CD4-positive, alpha-beta T cell (primary cell): ENCODE results near the gene KDM2A. TPM values are rescaled to one million over a fixed set of nuclear protein-coding genes. Genes with fewer than 3 reads are reported as not detected.

ENCODE experiments used
- ATAC-seq: fragments of 200-7000 bp; cut with Tn5 transposase; one replicate; pipeline ENCODE4 v1.10.0; 2022; ENCODE audit warnings: mild to moderate bottlenecking; ENCODE audit not compliant: poor library complexity
- CTCF ChIA-PET: fragments of 350-600 bp; sonication (Branson Sonifier 250); formaldehyde crosslinking; loops from one replicate; lab custom pipeline; 2021; ENCODE audit warnings: antibody characterized with exemption, inconsistent platforms; lab: Charles Lee
- POLR2A ChIA-PET: fragments of 350-600 bp; sonication (Branson Sonifier 250); formaldehyde crosslinking; loops from one replicate; lab custom pipeline; 2021; ENCODE audit warnings: antibody characterized with exemption, inconsistent platforms; lab: Charles Lee
- DNase-seq, 14 experiments: peaks; one replicate each; pipeline ENCODE4 v3.0.0-alpha.2; 2013 to 2020; ENCODE audit warnings: mixed read lengths in 2 of 14
- H3K27ac ChIP-seq, 2 donors: one replicate each; pipeline versions ENCODE4 v1.5.1 to v1.7.0; 2013; ENCODE audit warnings: low read length in 2 of 2, low read depth in 1 of 2, mild to moderate bottlenecking in 1 of 2
- H3K27me3 ChIP-seq, 2 experiments: 1 replicate in 1 of 2; 2 replicates in 1 of 2; pipeline versions ENCODE4 v1.6.1 to v1.7.0; 2013; ENCODE audit warnings: low read length in 2 of 2, control low read depth in 1 of 2, mild to moderate bottlenecking in 1 of 2, moderate library complexity in 1 of 2; ENCODE audit not compliant: insufficient read depth in 2 of 2, control insufficient read depth in 1 of 2
- H3K36me3 ChIP-seq: one replicate; pipeline ENCODE4 v1.6.1; 2013; ENCODE audit warnings: low read length, control low read depth; ENCODE audit not compliant: insufficient read depth
- H3K4me1 ChIP-seq: one replicate; pipeline ENCODE4 v1.6.1; 2013; ENCODE audit warnings: low read length, control low read depth; ENCODE audit not compliant: insufficient read depth
- H3K4me3 ChIP-seq: one replicate; pipeline ENCODE4 v1.5.1; 2013; ENCODE audit warnings: mild to moderate bottlenecking, low read length, moderate library complexity
- H3K9me3 ChIP-seq, 2 experiments: 1 replicate in 1 of 2; 2 replicates in 1 of 2; pipeline versions ENCODE4 v1.6.1 to v1.7.0; 2013; ENCODE audit warnings: low read length in 2 of 2, mild to moderate bottlenecking in 2 of 2, control low read depth in 1 of 2, moderate library complexity in 1 of 2; ENCODE audit not compliant: control insufficient read depth in 1 of 2, insufficient read depth in 1 of 2
- H3K27ac Mint-ChIP-seq: one replicate; pipeline ENCODE4 v1.8.0; 2020; ENCODE audit warnings: mixed read lengths
- H3K27me3 Mint-ChIP-seq: one replicate; pipeline ENCODE4 v1.8.0; 2021; ENCODE audit warnings: mixed read lengths
- H3K36me3 Mint-ChIP-seq: one replicate; pipeline ENCODE4 v1.8.0; 2021; ENCODE audit warnings: low read depth, mixed read lengths
- H3K4me1 Mint-ChIP-seq: one replicate; pipeline ENCODE4 v1.8.0; 2021; ENCODE audit warnings: low read depth, mixed read lengths
- H3K4me3 Mint-ChIP-seq: one replicate; pipeline ENCODE4 v1.8.0; 2020; ENCODE audit warnings: mild to moderate bottlenecking, mixed read lengths
- H3K9me3 Mint-ChIP-seq: one replicate; pipeline ENCODE4 v1.8.0; 2020; ENCODE audit warnings: mixed read lengths
- intact Hi-C, 2 experiments: fragments of 100-400 bp; cut with DNase I in 1 of 2; cut with micrococcal nuclease in 1 of 2; formaldehyde crosslinking; loops; one replicate each; pipeline versions ENCODE4 v1.15.1 to v1.9.0; 2023 to 2025; cut with DNase I, micrococcal nuclease
- total RNA-seq, 174 experiments: library from RNA in 2 of 174; stranded (reverse) in 2 of 174; gene quantifications; one replicate each; pipeline ENCODE4 v1.2.3 and lab custom pipeline; 2021 to 2026
- TF ChIP-seq, protein P1 (sequence below): fragments of 200-600 bp; IDR thresholded peaks from one replicate; pipeline ENCODE4 v1.8.0; 2022; ENCODE audit warnings: antibody characterized with exemption, mild to moderate bottlenecking

KDM2A gene
- total RNA-seq, 2 experiments from 2014 or later: 410 to 412 TPM

DNA sequence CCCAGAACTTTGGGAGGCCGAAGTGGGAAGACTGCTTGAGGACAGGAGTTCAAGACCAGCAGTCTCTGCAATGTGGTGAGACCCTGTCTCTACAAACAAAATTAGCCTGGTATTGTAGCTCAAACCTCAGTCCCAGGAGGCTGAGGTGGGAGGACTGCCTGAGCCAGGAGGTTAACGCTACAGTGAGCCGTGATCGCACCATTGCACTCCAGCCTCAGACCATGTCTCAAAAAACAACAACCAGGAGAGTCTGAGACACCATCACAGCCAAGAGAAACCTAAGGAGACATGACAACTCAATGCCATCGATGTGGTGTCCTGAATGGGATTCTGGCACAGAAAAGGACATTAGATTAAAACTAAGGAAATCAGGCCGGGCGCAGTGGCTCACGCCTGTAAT lies 28.3 kb upstream of the KDM2A start:
- no peak for DNase-seq

DNA sequence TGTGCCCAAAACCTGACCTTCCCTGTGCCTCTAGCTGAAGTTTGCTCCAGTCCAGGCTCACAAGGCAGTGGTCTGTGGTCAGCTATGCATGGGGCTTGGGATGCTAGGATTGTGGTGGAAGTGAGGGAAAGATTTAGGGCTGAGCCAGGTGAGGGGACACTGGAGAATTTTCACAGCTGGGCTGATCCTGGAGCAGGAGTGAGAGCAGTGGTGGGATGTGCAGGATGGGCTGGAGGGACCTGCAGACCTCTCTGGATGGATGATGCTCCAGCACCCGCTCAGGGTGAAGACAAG lies 23.9 kb upstream of the KDM2A start:
- ChIA-PET CTCF (interaction anchor here (1.1 to 1.9 kb wide), 3 partner anchors 14 to 72 kb away, joined by 3 to 8 read pairs (median 3); no protein-coding TSS in a partner anchor), POLR2A (interaction anchor here (0.6 to 0.7 kb wide), 2 partner anchors 9 to 22 kb away, joined by 3 to 5 read pairs; no protein-coding TSS in a partner anchor)
- Histone ChIP-seq H3K27me3 (no peaks in the 10 kb centered on the region), H3K4me3 (no peak overlapping the region), H3K36me3 (no peaks in the 10 kb centered on the region), H3K4me1 (peaks cover 4% of the 10 kb centered on the region), H3K27ac (no peak overlapping the region), H3K9me3 (no peaks in the 10 kb centered on the region)
- no peak overlapping the region for H3K27ac Mint-ChIP-seq
- DNase-seq: no peak
- intact Hi-C loops: loop anchor here in 1 of 2 experiments (5.0 kb wide), 1 partner anchor 72 kb away; no protein-coding TSS in a partner anchor
- no peak overlapping the region for H3K4me3 Mint-ChIP-seq
- H3K9me3 Mint-ChIP-seq: no peaks in the 10 kb centered on the region
- TF ChIP-seq, protein P1, sequence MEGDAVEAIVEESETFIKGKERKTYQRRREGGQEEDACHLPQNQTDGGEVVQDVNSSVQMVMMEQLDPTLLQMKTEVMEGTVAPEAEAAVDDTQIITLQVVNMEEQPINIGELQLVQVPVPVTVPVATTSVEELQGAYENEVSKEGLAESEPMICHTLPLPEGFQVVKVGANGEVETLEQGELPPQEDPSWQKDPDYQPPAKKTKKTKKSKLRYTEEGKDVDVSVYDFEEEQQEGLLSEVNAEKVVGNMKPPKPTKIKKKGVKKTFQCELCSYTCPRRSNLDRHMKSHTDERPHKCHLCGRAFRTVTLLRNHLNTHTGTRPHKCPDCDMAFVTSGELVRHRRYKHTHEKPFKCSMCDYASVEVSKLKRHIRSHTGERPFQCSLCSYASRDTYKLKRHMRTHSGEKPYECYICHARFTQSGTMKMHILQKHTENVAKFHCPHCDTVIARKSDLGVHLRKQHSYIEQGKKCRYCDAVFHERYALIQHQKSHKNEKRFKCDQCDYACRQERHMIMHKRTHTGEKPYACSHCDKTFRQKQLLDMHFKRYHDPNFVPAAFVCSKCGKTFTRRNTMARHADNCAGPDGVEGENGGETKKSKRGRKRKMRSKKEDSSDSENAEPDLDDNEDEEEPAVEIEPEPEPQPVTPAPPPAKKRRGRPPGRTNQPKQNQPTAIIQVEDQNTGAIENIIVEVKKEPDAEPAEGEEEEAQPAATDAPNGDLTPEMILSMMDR: peak; percentile 27
- no peaks in the 10 kb centered on the region for H3K27me3 Mint-ChIP-seq
- no peaks in the 10 kb centered on the region for H3K36me3 Mint-ChIP-seq
- H3K4me1 Mint-ChIP-seq: peaks cover 7% of the 10 kb centered on the region
- no peak for ATAC-seq

More for the DNA sequence above, 28.3 kb upstream of the KDM2A start:
- no peaks in the 10 kb centered on the region for H3K36me3 ChIP-seq
- H3K4me1 ChIP-seq: no peaks in the 10 kb centered on the region
- no peaks in the 10 kb centered on the region for H3K27me3 ChIP-seq
- no peaks in the 10 kb centered on the region for H3K4me1 Mint-ChIP-seq
- no peaks in the 10 kb centered on the region for H3K36me3 Mint-ChIP-seq
- ATAC-seq: no peak
- H3K27ac Mint-ChIP-seq: no peak overlapping the region
- H3K4me3 Mint-ChIP-seq: no peak overlapping the region
- no peak overlapping the region for H3K4me3 ChIP-seq
- ChIA-PET POLR2A (no interaction called here), CTCF (no interaction called here)
- H3K27ac ChIP-seq: no peak overlapping the region
- TF ChIP-seq, protein P1: no peak
- no peaks in the 10 kb centered on the region for H3K27me3 Mint-ChIP-seq
- no peaks in the 10 kb centered on the region for H3K9me3 Mint-ChIP-seq
- no peaks in the 10 kb centered on the region for H3K9me3 ChIP-seq
- intact Hi-C loops: no loop called here

DNA sequence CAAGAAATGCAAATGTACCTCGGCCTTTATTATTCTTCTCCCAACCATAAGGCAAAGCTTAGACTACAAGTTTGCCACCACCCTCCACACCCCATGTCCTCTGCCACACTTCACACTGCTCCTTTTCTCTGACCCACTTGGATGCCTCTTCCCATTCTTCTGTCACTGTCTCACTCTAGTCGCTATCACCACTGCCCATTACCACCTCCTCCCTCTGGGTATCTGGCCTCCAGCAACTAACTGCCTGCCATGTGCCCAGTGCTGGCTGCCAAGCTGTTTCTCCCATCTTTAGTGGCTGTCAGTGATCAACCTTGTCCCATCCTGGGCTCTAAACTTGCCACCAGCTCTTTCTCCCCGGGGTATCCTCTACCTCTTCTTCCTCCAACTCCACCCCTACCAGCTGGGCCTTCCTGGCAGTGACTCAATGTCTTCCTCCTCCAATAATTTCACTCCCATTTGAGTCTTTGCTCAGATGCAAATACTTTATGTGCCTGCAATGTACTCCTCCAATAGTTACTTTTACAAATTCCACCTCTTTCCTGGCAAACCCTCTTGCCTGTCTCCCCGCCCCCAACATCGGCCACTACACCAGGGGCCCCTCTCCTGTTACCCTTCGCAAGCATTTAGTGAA lies 20.1 kb upstream of the KDM2A start:
- Histone ChIP-seq H3K27me3 (no peaks in the 10 kb centered on the region), H3K27ac (no peak overlapping the region), H3K9me3 (no peaks in the 10 kb centered on the region), H3K36me3 (no peaks in the 10 kb centered on the region), H3K4me1 (peaks cover 16% of the 10 kb centered on the region), H3K4me3 (no peak overlapping the region)
- Mint-ChIP-seq H3K27me3 (no peaks in the 10 kb centered on the region), H3K9me3 (no peaks in the 10 kb centered on the region), H3K4me1 (peaks cover 28% of the 10 kb centered on the region), H3K36me3 (no peaks in the 10 kb centered on the region), H3K4me3 (no peak overlapping the region), H3K27ac (peak overlapping the region; percentile 73)
- no peak for ATAC-seq
- ChIA-PET CTCF (interaction anchor here (0.6 kb wide), 1 partner anchor 1420 kb away, joined by 3 read pairs; no protein-coding TSS in a partner anchor), POLR2A (interaction anchor here (1.2 kb wide), 1 partner anchor 20 kb away, joined by 5 read pairs; the partner anchor contains the start of gene KDM2A)
- TF ChIP-seq, protein P1: no peak
- no peak for DNase-seq
- intact Hi-C loops: loop anchor here in 1 of 2 experiments (5.0 kb wide), 1 partner anchor 68 kb away; no protein-coding TSS in a partner anchor
